ENCODE data around the gene CCDC171.

DNA sequence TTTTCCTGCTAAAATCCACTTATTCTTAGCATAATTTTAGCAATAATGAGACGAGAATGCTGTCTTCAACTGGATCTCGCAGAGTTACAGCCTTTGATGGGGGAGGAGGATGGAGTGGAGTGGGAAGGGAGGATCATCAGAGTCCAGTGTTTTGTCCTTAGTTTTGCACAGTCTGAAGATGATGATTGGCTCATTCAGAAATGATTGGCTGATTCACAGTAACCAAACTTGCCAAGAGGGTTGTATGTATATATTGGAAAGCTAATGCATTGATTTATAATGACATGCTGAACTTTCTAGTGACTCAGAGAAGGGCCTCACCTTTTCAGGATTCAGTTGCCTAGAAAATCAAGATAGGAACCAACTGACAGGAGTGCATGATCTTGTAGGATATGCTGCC lies 448.0 kb downstream of the CCDC171 start:
- TF ChIP-seq, protein P1, sequence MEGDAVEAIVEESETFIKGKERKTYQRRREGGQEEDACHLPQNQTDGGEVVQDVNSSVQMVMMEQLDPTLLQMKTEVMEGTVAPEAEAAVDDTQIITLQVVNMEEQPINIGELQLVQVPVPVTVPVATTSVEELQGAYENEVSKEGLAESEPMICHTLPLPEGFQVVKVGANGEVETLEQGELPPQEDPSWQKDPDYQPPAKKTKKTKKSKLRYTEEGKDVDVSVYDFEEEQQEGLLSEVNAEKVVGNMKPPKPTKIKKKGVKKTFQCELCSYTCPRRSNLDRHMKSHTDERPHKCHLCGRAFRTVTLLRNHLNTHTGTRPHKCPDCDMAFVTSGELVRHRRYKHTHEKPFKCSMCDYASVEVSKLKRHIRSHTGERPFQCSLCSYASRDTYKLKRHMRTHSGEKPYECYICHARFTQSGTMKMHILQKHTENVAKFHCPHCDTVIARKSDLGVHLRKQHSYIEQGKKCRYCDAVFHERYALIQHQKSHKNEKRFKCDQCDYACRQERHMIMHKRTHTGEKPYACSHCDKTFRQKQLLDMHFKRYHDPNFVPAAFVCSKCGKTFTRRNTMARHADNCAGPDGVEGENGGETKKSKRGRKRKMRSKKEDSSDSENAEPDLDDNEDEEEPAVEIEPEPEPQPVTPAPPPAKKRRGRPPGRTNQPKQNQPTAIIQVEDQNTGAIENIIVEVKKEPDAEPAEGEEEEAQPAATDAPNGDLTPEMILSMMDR (IDR thresholded peaks at IDR 0.05; ENCODE audit: low read length) = no peak
- no peak for TF ChIP-seq EZH2 (IDR thresholded peaks at IDR 0.05; ENCODE audit: borderline replicate concordance, low read length)

Measured in OCI-LY1 (cell line).